PC-9 (cell line): ENCODE results near the gene PLEKHM2. TPM values are rescaled to one million over a fixed set of nuclear protein-coding genes. Genes with fewer than 3 reads are reported as not detected.

Experiments used
- BruUV-seq: library from RNA; stranded (reverse); fragments of 400-500 nt; replicated peaks from 2 replicates; lab custom pipeline; 2021; lab: Mats Ljungman, UMichigan
- CTCF ChIA-PET: fragments of 300-600 bp; sonication (Branson Sonifier 250); formaldehyde crosslinking; loops from one replicate; lab custom pipeline; 2022; ENCODE audit warnings: antibody characterized with exemption; lab: Charles Lee
- POLR2A ChIA-PET: fragments of 300-600 bp; sonication (Branson Sonifier 250); formaldehyde crosslinking; loops from one replicate; lab custom pipeline; 2022; ENCODE audit warnings: antibody characterized with exemption; ENCODE audit not compliant: unreplicated experiment; lab: Charles Lee
- DNase-seq, 2 experiments: peaks; one replicate each; pipeline versions ENCODE4 v3.0.0 to v3.0.0-alpha.2; 2015 to 2022; ENCODE audit warnings: mixed read lengths in 1 of 2
- H2AFZ ChIP-seq: fragments of 200-600 bp; sonication (generic); 2 replicates; pipeline ENCODE4 v1.8.1; 2017; ENCODE audit warnings: antibody characterized with exemption
- H3F3A ChIP-seq: fragments of 200-600 bp; sonication (generic); 2 replicates; pipeline ENCODE4 v1.8.1; 2017; ENCODE audit warnings: antibody characterized with exemption, mild to moderate bottlenecking, low read depth; ENCODE audit not compliant: insufficient read depth
- H3K27ac ChIP-seq: fragments of 200-600 bp; sonication (generic); 2 replicates; pipeline ENCODE4 v1.6.1; 2016; ENCODE audit warnings: mixed run types
- H3K27me3 ChIP-seq: fragments of 200-600 bp; sonication (generic); 2 replicates; pipeline ENCODE4 v1.6.1; 2016; ENCODE audit warnings: low read depth, mixed run types; ENCODE audit not compliant: insufficient read depth
- H3K36me3 ChIP-seq: fragments of 200-600 bp; sonication (generic); 2 replicates; pipeline ENCODE4 v1.6.1; 2016; ENCODE audit warnings: low read depth, mixed run types
- H3K4me1 ChIP-seq: fragments of 200-600 bp; sonication (generic); replicated peaks from 2 replicates; pipeline ENCODE4 v1.6.1; 2016; ENCODE audit warnings: mixed run types; ENCODE audit not compliant: insufficient read depth
- H3K4me2 ChIP-seq: fragments of 200-600 bp; sonication (generic); 2 replicates; pipeline ENCODE4 v1.6.1; 2017; ENCODE audit warnings: mixed run types
- H3K4me3 ChIP-seq: fragments of 200-600 bp; sonication (generic); 2 replicates; pipeline ENCODE4 v1.6.1; 2016; ENCODE audit warnings: mixed run types
- H3K79me2 ChIP-seq: fragments of 200-600 bp; sonication (generic); 2 replicates; pipeline ENCODE4 v1.6.1; 2017; ENCODE audit warnings: low read depth, mixed run types
- H3K9me2 ChIP-seq: fragments of 200-600 bp; sonication (generic); 2 replicates; pipeline ENCODE4 v1.8.1; 2017; ENCODE audit warnings: mild to moderate bottlenecking; ENCODE audit not compliant: insufficient read depth
- H3K9me3 ChIP-seq: fragments of 200-600 bp; sonication (generic); 2 replicates; pipeline ENCODE4 v1.8.1; 2016; ENCODE audit warnings: low read depth; ENCODE audit not compliant: insufficient read depth
- H4K20me1 ChIP-seq: fragments of 200-600 bp; sonication (generic); 2 replicates; pipeline ENCODE4 v1.8.1; 2017; ENCODE audit not compliant: insufficient read depth
- CTCF ChIP-seq: fragments of 200-600 bp; sonication (generic); conservative IDR thresholded peaks from 2 replicates; pipeline ENCODE4 v1.6.1; 2017; ENCODE audit warnings: mixed run types, antibody characterized with exemption, mild to moderate bottlenecking, moderate library complexity
- EZH2 ChIP-seq: fragments of 200-600 bp; sonication (generic); IDR thresholded peaks from 2 replicates; pipeline ENCODE4 v1.8.0; 2017; ENCODE audit warnings: antibody characterized with exemption, low read depth
- intact Hi-C: fragments of 100-400 bp; cut with micrococcal nuclease; formaldehyde crosslinking; loops from one replicate; pipeline ENCODE4 v1.10.0; 2022; ENCODE audit not compliant: unreplicated experiment
- total RNA-seq: library from RNA; stranded (reverse); gene quantifications from 2 replicates; pipeline ENCODE4 v1.2.3, GENCODE V29; 2021

The PLEKHM2 gene
- total RNA-seq, 1 experiment from 2014 or later, result 45.9 TPM

- no peak overlapping the region for H3K27ac ChIP-seq
Observed at GRCh38 chr1:15727424-15727823, 43.3 kb downstream of the PLEKHM2 start.

GRCh38 chr1:15727866-15728534 is 43.9 kb downstream of the PLEKHM2 start:
- H3K9me2 ChIP-seq, result no peaks in the 10 kb centered on the region
- no peaks in the 10 kb centered on the region for H3K36me3 ChIP-seq
- intact Hi-C loops, result no loop called here
- H3K4me1 ChIP-seq, result no peaks in the 10 kb centered on the region
- H3K9me3 ChIP-seq, result no peaks in the 10 kb centered on the region
- H3F3A ChIP-seq, result no peaks in the 10 kb centered on the region
- H3K4me2 ChIP-seq, result no peak overlapping the region
- no peak overlapping the region for H3K27ac ChIP-seq
- no peak overlapping the region for H2AFZ ChIP-seq
- no peaks in the 10 kb centered on the region for H3K27me3 ChIP-seq
- no peak for DNase-seq
- H3K79me2 ChIP-seq, result no peaks in the 10 kb centered on the region
- ChIA-PET CTCF (no interaction called here), POLR2A (no interaction called here)
- BruUV-seq, result no TSS peak
- H4K20me1 ChIP-seq, result no peaks in the 10 kb centered on the region
- H3K4me3 ChIP-seq, result no peak overlapping the region
- TF ChIP-seq EZH2 (no peak), CTCF (no peak)

More at GRCh38 chr1:15727424-15727823, 43.3 kb downstream of the PLEKHM2 start:
- ChIA-PET CTCF (no interaction called here), POLR2A (no interaction called here)
- no TSS peak for BruUV-seq
- TF ChIP-seq EZH2, result no peak
- no peak for TF ChIP-seq CTCF
- DNase-seq, result no peak
- Histone ChIP-seq H3K4me2 (no peak overlapping the region), H2AFZ (no peak overlapping the region), H4K20me1 (no peaks in the 10 kb centered on the region), H3K36me3 (no peaks in the 10 kb centered on the region), H3K79me2 (no peaks in the 10 kb centered on the region), H3K27me3 (no peaks in the 10 kb centered on the region), H3K9me2 (no peaks in the 10 kb centered on the region), H3K9me3 (no peaks in the 10 kb centered on the region), H3F3A (no peaks in the 10 kb centered on the region), H3K4me3 (no peak overlapping the region), H3K4me1 (no peaks in the 10 kb centered on the region)
- intact Hi-C loops, result no loop called here

GRCh38 chr1:15728937-15729657 is 45.0 kb downstream of the PLEKHM2 start:
- no peak overlapping the region for H2AFZ ChIP-seq
- H3K27ac ChIP-seq, result no peak overlapping the region
- ChIA-PET POLR2A (no interaction called here), CTCF (no interaction called here)
- no peak for DNase-seq
- no peaks in the 10 kb centered on the region for H3F3A ChIP-seq
- H3K79me2 ChIP-seq, result no peaks in the 10 kb centered on the region
- no peaks in the 10 kb centered on the region for H3K9me2 ChIP-seq
- no peaks in the 10 kb centered on the region for H4K20me1 ChIP-seq
- intact Hi-C loops, result no loop called here
- H3K27me3 ChIP-seq, result no peaks in the 10 kb centered on the region
- BruUV-seq, result no TSS peak
- H3K4me2 ChIP-seq, result no peak overlapping the region
- no peak overlapping the region for H3K4me3 ChIP-seq
- no peak for TF ChIP-seq EZH2
- no peak for TF ChIP-seq CTCF
- H3K9me3 ChIP-seq, result no peaks in the 10 kb centered on the region
- H3K4me1 ChIP-seq, result no peaks in the 10 kb centered on the region
- no peaks in the 10 kb centered on the region for H3K36me3 ChIP-seq
